CD14-positive monocyte (primary cell): Measurements from ENCODE around the gene STK32B. TPM values are rescaled to one million over a fixed set of nuclear protein-coding genes. Genes with fewer than 3 reads are reported as not detected.
"Not testable (repeated sequence)": the region's sequence is repeated elsewhere in the genome, so short reads cannot be mapped to it uniquely, and the experiment has no call there.

Experiments
- DNase-seq, 3 donors: peaks; one replicate each; pipeline ENCODE4 v3.0.0-alpha.2; 2011 to 2022
- H2AFZ ChIP-seq: 2 replicates; pipeline ENCODE4 v1.6.0; 2012; ENCODE audit warnings: mild to moderate bottlenecking, low read depth, low read length, inconsistent platforms; ENCODE audit not compliant: insufficient read depth, poor library complexity, severe bottlenecking
- H3K27ac ChIP-seq, 2 donors: 1 replicate in 1 of 2; 2 replicates in 1 of 2; pipeline ENCODE4 v1.5.1; 2012 to 2013; ENCODE audit warnings: low read length in 2 of 2, control low read depth in 1 of 2, inconsistent platforms in 1 of 2, low read depth in 1 of 2, mild to moderate bottlenecking in 1 of 2
- H3K27me3 ChIP-seq, 2 donors: one replicate each; pipeline versions ENCODE4 v1.6.0 to v1.6.1; 2011 to 2013; ENCODE audit warnings: low read length in 2 of 2; ENCODE audit not compliant: control insufficient read depth in 2 of 2, insufficient read depth in 2 of 2
- H3K36me3 ChIP-seq, 2 donors: replicated peaks in 1 of 2; 1 replicate in 1 of 2; 2 replicates in 1 of 2; pipeline versions ENCODE4 v1.5.1 to v1.6.1; 2012 to 2013; ENCODE audit warnings: low read length in 2 of 2, control low read depth in 1 of 2, inconsistent platforms in 1 of 2, mild to moderate bottlenecking in 1 of 2; ENCODE audit not compliant: insufficient read depth in 2 of 2, control insufficient read depth in 1 of 2
- H3K4me1 ChIP-seq, 2 donors: 1 replicate in 1 of 2; 2 replicates in 1 of 2; pipeline versions ENCODE4 v1.5.1 to v1.6.1; 2012 to 2013; ENCODE audit warnings: low read length in 2 of 2, control low read depth in 1 of 2, inconsistent platforms in 1 of 2, mild to moderate bottlenecking in 1 of 2, moderate library complexity in 1 of 2; ENCODE audit not compliant: insufficient read depth in 2 of 2, control insufficient read depth in 1 of 2
- H3K4me2 ChIP-seq: replicated peaks from 2 replicates; pipeline ENCODE3; 2012; ENCODE audit warnings: low read length, moderate library complexity, mild to moderate bottlenecking; ENCODE audit not compliant: poor library complexity, severe bottlenecking; ENCODE audit errors: extremely low read depth
- H3K4me3 ChIP-seq, 3 experiments: fragments of 200-600 bp in 1 of 3; sonication (generic) in 1 of 3; replicated peaks in 1 of 3; 1 replicate in 2 of 3; 2 replicates in 1 of 3; pipeline ENCODE4 v1.5.1; 2011 to 2013; ENCODE audit warnings: low read length in 3 of 3, mild to moderate bottlenecking in 3 of 3, control low read depth in 2 of 3, low read depth in 2 of 3, inconsistent platforms in 1 of 3, moderate library complexity in 1 of 3
- H3K79me2 ChIP-seq: 2 replicates; pipeline ENCODE4 v1.6.0; 2012; ENCODE audit warnings: mild to moderate bottlenecking, control low read depth, inconsistent platforms, low read length, moderate library complexity; ENCODE audit not compliant: insufficient read depth
- H3K9ac ChIP-seq: 2 replicates; pipeline ENCODE4 v1.6.0; 2017; ENCODE audit warnings: low read length, mild to moderate bottlenecking; ENCODE audit not compliant: insufficient read depth, poor library complexity, severe bottlenecking
- H3K9me3 ChIP-seq, 2 donors: replicated peaks in 1 of 2; 1 replicate in 1 of 2; 2 replicates in 1 of 2; pipeline versions ENCODE4 v1.5.1 to v1.6.1; 2012 to 2013; ENCODE audit warnings: low read length in 2 of 2, control low read depth in 1 of 2; ENCODE audit not compliant: control insufficient read depth in 1 of 2, insufficient read depth in 1 of 2
- H4K20me1 ChIP-seq: 2 replicates; pipeline ENCODE4 v1.6.0; 2012; ENCODE audit warnings: mild to moderate bottlenecking, low read length, control low read depth, moderate library complexity; ENCODE audit not compliant: insufficient read depth
- H3K27ac Mint-ChIP-seq, 7 donors: one replicate each; pipeline ENCODE4 v1.8.0; 2020; ENCODE audit warnings: mild to moderate bottlenecking in 7 of 7, mixed read lengths in 7 of 7, moderate library complexity in 6 of 7, inconsistent platforms in 2 of 7
- H3K27me3 Mint-ChIP-seq, 3 donors: one replicate each; pipeline ENCODE4 v1.8.0; 2021 to 2022; ENCODE audit warnings: low read depth in 3 of 3, mild to moderate bottlenecking in 3 of 3, mixed read lengths in 3 of 3, moderate library complexity in 3 of 3, inconsistent platforms in 1 of 3
- H3K36me3 Mint-ChIP-seq, 2 donors: one replicate each; pipeline ENCODE4 v1.8.0; 2020; ENCODE audit warnings: mixed read lengths in 2 of 2, inconsistent platforms in 1 of 2, mild to moderate bottlenecking in 1 of 2
- H3K4me1 Mint-ChIP-seq: one replicate; pipeline ENCODE4 v1.8.0; 2020; ENCODE audit warnings: mild to moderate bottlenecking, mixed read lengths
- H3K4me3 Mint-ChIP-seq, 2 donors: one replicate each; pipeline ENCODE4 v1.8.0; 2020; ENCODE audit warnings: mild to moderate bottlenecking in 2 of 2, mixed read lengths in 2 of 2, moderate library complexity in 1 of 2
- H3K9me3 Mint-ChIP-seq, 7 donors: one replicate each; pipeline ENCODE4 v1.8.0; 2020 to 2022; ENCODE audit warnings: mixed read lengths in 7 of 7, mild to moderate bottlenecking in 6 of 7, moderate library complexity in 6 of 7, inconsistent platforms in 2 of 7
- WGBS: methylation state at CpG from one replicate; pipeline ENCODE4 v1.1.5; 2013; ENCODE audit warnings: missing lambda C conversion rate; ENCODE audit not compliant: insufficient coverage; 5-methylcytosine and 5-hydroxymethylcytosine counted together
- intact Hi-C, 2 donors: fragments of 100-400 bp; cut with micrococcal nuclease; formaldehyde crosslinking; loops; one replicate each; pipeline versions ENCODE4 v1.15.0 to v1.15.1; 2023
- polyA plus RNA-seq, 3 donors: library from polyadenylated mRNA; depleted of rRNA in 1 of 3; unstranded in 2 of 3; stranded (reverse) in 1 of 3; fragments of 300-500 nt in 2 of 3; fragments of >200 nt in 1 of 3; fragmentation: Illumina TruSeq in 2 of 3; gene quantifications; 1 replicate in 2 of 3; 2 replicates in 1 of 3; pipeline ENCODE4 v1.2.3, GENCODE V29; 2012 to 2021
- TF ChIP-seq, protein P1 (sequence below): fragments of 200-600 bp; IDR thresholded peaks from one replicate; pipeline ENCODE4 v1.8.0; 2022; ENCODE audit warnings: antibody characterized with exemption, mild to moderate bottlenecking

STK32B gene
- polyA plus RNA-seq, 3 donors: 0.61 to 1.7 (median 0.75) TPM

- Mint-ChIP-seq H3K4me3 (no peak overlapping the region), H3K9me3 (peaks cover 9 to 21% (median 13%) of the 10 kb centered on the region in 7 donors), H3K36me3 (no peaks in the 10 kb centered on the region), H3K27me3 (no peaks in the 10 kb centered on the region), H3K27ac (no peak overlapping the region), H3K4me1 (no peaks in the 10 kb centered on the region)
- Histone ChIP-seq H4K20me1 (no peaks in the 10 kb centered on the region), H2AFZ (no peak overlapping the region), H3K4me1 (no peaks in the 10 kb centered on the region), H3K9ac (no peak overlapping the region), H3K79me2 (no peaks in the 10 kb centered on the region), H3K4me2 (no peak overlapping the region), H3K27ac (no peak overlapping the region), H3K27me3 (no peaks in the 10 kb centered on the region), H3K4me3 (no peak overlapping the region), H3K36me3 (no peaks in the 10 kb centered on the region), H3K9me3 (peaks cover 0 to 12% of the 10 kb centered on the region in 2 donors)
- TF ChIP-seq, protein P1, sequence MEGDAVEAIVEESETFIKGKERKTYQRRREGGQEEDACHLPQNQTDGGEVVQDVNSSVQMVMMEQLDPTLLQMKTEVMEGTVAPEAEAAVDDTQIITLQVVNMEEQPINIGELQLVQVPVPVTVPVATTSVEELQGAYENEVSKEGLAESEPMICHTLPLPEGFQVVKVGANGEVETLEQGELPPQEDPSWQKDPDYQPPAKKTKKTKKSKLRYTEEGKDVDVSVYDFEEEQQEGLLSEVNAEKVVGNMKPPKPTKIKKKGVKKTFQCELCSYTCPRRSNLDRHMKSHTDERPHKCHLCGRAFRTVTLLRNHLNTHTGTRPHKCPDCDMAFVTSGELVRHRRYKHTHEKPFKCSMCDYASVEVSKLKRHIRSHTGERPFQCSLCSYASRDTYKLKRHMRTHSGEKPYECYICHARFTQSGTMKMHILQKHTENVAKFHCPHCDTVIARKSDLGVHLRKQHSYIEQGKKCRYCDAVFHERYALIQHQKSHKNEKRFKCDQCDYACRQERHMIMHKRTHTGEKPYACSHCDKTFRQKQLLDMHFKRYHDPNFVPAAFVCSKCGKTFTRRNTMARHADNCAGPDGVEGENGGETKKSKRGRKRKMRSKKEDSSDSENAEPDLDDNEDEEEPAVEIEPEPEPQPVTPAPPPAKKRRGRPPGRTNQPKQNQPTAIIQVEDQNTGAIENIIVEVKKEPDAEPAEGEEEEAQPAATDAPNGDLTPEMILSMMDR: no peak
- DNase-seq: no peak
- intact Hi-C loops: loop anchor here in 1 of 2 donors (10.0 kb wide), 1 partner anchor 253 kb away; no protein-coding TSS in a partner anchor
- no CpG with 5 or more reads among the region's 1 CpG for WGBS
Measured at GRCh38 chr4:5247735-5248134, 196.5 kb downstream of the STK32B start.

GRCh38 chr4:5249727-5250126 is 198.4 kb downstream of the STK32B start:
- TF ChIP-seq, protein P1: no peak
- Mint-ChIP-seq H3K36me3 (no peaks in the 10 kb centered on the region), H3K4me1 (no peaks in the 10 kb centered on the region), H3K9me3 (peaks cover 8 to 19% (median 13%) of the 10 kb centered on the region in 7 donors), H3K27ac (no peak overlapping the region), H3K27me3 (no peaks in the 10 kb centered on the region), H3K4me3 (no peak overlapping the region)
- H3K9me3 ChIP-seq: peaks cover 0 to 12% of the 10 kb centered on the region in 2 donors
- no peaks in the 10 kb centered on the region for H3K79me2 ChIP-seq
- no peak overlapping the region for H3K27ac ChIP-seq
- H3K4me3 ChIP-seq: no peak overlapping the region
- no peak overlapping the region for H2AFZ ChIP-seq
- DNase-seq: no peak
- no peaks in the 10 kb centered on the region for H3K27me3 ChIP-seq
- no peaks in the 10 kb centered on the region for H3K4me1 ChIP-seq
- WGBS: no CpG with 5 or more reads among the region's 2 CpGs
- H3K36me3 ChIP-seq: no peaks in the 10 kb centered on the region
- intact Hi-C loops: loop anchor here in 1 of 2 donors (10.0 kb wide), 1 partner anchor 255 kb away; no protein-coding TSS in a partner anchor
- H3K9ac ChIP-seq: no peak overlapping the region
- H3K4me2 ChIP-seq: no peak overlapping the region
- H4K20me1 ChIP-seq: no peaks in the 10 kb centered on the region

DNA sequence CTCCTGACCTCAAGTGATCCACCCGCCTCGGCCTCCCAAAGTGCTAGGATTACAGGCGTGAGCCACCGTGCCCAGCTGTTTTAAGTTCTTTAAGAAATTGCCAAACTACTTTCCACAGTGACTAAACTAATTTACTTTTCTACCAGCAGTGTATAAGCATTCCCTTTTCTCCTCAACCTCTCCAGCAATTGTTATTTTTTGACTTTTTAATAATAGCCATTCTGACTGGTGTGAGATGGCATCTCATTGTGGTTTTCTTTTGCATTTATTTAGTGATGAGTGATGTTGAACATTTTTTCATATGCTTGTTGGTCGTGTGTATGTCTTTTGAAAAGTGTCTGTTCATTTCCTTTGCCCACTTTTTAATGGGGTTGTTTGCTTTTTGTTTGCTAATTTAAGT is 199.3 kb downstream of the STK32B start:
- 87% methylated on average over 5 of the region's 5 CpGs for WGBS
- H3K27me3 ChIP-seq, H3K4me3 ChIP-seq, H3K27ac Mint-ChIP-seq, intact Hi-C loops, H3K4me3 Mint-ChIP-seq, DNase-seq, H2AFZ ChIP-seq, H3K27ac ChIP-seq, H3K4me1 Mint-ChIP-seq, H4K20me1 ChIP-seq, H3K79me2 ChIP-seq, H3K36me3 Mint-ChIP-seq, H3K4me2 ChIP-seq, H3K9ac ChIP-seq, H3K4me1 ChIP-seq, H3K27me3 Mint-ChIP-seq, H3K36me3 ChIP-seq: not testable (repeated sequence)
- H3K9me3 ChIP-seq: peaks cover 0 to 12% of the 10 kb centered on the region in 2 donors
- H3K9me3 Mint-ChIP-seq: peaks cover 7 to 19% (median 13%) of the 10 kb centered on the region in 7 donors
